ENCODE results near the gene HVCN1.
"Not testable (repeated sequence)": the region's sequence is repeated elsewhere in the genome, so short reads cannot be mapped to it uniquely, and the experiment has no call there.

HVCN1 gene

DNA sequence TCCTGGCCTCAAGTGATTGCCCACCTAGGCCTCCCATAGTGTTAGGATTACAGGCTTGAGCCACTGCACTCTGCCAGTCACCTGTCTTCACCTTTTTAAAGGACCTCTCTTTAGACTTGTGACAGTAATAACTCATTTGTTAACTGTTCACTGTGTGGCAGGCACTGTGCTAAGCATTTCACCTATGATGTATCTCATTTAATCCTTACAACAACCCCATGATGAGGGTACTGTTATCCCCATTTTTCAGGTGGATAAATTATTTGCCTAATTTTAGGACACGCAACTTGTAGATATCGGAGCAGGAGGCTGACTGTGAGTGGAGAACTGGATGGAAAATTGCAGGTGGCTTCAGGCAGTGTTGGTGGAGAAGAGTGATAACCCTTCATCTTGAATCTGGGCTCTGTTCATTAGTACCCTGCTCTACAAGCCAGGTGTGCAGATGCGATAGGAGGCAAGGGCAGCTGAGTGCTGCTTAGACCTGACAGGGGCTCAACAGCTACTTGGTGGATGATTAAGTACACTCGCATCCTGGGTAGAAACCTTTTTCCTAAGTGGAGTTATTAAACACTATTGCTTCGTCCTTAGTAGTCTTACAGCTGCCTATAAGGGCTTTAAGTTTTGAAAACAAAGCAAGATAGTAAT, 72.3 kb downstream of the HVCN1 start:
- TF ChIP-seq, protein P1, sequence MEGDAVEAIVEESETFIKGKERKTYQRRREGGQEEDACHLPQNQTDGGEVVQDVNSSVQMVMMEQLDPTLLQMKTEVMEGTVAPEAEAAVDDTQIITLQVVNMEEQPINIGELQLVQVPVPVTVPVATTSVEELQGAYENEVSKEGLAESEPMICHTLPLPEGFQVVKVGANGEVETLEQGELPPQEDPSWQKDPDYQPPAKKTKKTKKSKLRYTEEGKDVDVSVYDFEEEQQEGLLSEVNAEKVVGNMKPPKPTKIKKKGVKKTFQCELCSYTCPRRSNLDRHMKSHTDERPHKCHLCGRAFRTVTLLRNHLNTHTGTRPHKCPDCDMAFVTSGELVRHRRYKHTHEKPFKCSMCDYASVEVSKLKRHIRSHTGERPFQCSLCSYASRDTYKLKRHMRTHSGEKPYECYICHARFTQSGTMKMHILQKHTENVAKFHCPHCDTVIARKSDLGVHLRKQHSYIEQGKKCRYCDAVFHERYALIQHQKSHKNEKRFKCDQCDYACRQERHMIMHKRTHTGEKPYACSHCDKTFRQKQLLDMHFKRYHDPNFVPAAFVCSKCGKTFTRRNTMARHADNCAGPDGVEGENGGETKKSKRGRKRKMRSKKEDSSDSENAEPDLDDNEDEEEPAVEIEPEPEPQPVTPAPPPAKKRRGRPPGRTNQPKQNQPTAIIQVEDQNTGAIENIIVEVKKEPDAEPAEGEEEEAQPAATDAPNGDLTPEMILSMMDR (IDR thresholded peaks at IDR 0.05; ENCODE audit: insufficient read depth, low read depth, low read length, missing control alignments): no peak
- DNase-seq (ENCODE audit: low read depth): no peak
- no peak overlapping the region for H3K4me3 ChIP-seq (ENCODE audit: low read length)

DNA sequence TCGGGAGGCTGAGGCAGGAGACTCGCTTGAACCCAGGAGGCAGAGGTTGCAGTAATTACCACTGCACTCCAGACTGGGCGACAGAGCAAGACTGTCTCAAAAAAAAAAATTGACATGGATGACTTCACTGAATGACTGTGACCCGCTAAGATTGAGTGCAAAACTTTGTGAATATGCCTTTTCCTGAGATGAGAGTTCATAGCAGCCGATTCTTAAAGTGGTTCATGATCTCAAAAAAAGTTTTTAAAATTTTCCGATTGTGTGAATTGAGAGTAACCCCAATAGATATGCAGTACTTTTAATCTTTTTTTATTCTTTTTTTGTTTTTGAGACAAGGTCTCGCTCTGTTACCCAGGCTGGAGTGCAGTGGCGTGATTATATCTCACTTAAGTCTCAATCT, 73.7 kb downstream of the HVCN1 start:
- no peak for DNase-seq (ENCODE audit: low read depth)
- TF ChIP-seq, protein P1 (IDR thresholded peaks at IDR 0.05; ENCODE audit: insufficient read depth, low read depth, low read length, missing control alignments): no peak
- H3K4me3 ChIP-seq (ENCODE audit: low read length): no peak overlapping the region

DNA sequence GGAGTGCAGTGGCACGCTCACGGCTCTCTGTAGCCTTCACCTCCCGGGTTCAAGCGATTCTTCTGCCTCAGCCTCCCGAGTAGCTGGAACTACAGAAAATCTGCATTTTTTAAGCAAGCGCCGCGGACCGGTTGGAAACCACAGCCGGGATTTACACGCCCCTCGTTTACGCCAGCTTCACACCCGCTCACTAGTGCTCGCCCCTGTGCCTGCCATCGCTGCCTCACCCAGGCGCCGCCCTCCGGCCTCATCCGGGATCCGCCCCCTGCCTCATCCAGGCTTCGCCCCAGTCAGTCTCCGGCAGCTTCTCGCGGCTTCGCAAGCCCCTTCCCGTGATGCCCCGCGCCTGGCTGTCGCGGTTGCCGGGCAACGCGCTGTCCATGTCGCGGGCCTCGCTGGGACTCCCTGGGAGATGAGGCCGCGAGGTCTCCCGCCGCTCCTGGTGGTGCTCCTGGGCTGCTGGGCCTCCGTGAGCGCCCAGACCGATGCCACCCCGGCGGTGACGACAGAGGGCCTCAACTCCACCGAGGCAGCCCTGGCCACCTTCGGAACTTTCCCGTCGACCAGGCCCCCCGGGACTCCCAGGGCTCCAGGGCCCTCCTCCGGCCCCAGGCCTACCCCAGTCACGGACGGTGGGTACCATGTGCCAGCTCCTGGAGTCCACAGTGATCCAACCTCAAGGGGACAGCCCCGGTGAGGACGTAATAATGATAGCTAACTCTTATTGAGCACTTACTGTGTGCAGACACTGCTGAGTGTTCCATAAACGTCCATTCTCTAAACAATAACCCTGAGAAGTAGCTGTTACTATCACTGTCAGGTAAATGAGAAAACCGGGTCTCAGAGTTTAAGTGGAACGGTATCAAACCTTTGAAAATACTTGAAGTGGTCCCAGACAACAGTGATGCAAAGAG, 74.9 kb downstream of the HVCN1 start, which contains the start of gene TCTN1:
Gene TCTN1 (plus strand): TSS at position 359 of the 914 bp plus-strand sequence. CDS start 54 bp downstream, at position 413.
- peak; percentile 95 for DNase-seq (ENCODE audit: low read depth)
- TF ChIP-seq, protein P1 (IDR thresholded peaks at IDR 0.05; ENCODE audit: insufficient read depth, low read depth, low read length, missing control alignments): no peak
- H3K4me3 ChIP-seq (ENCODE audit: low read length): peak within 1 kb of the TSS; percentile 76

DNA sequence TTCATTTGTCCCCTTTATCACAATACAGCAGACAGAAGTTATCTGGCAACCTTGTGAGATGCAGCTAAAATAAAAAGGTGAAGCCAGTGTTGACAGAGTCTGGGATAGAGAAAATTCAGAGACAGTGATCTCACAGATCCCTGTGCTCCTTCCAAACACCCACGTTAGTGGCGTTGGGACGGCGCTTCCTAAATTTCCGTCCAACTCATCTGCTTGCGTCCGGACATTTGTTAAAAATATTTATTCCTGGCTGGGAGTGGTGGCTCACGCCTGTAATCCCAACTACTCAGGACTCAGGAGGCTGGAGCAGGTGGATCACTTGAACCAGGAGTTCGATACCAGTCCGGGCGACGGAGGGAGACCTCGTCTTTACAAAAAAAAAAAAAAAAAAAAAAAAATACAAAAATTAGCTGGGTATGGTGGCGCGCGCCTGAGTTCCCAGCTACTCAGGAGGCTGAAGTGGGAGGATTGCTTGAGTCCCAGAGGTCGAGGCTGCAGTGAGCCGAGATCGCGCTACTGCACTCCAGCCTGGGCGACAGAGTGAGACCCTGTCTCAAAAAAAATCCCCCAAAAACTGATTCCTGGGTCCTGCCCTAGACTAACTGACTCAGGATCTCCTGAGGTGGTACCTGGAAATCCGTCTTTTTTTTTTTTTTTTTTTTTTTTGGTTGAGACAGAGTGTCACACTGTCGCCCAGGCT, 75.7 kb downstream of the HVCN1 start:
- TF ChIP-seq, protein P1 (IDR thresholded peaks at IDR 0.05; ENCODE audit: insufficient read depth, low read depth, low read length, missing control alignments): no peak
- H3K4me3 ChIP-seq (ENCODE audit: low read length): peak overlapping the region; percentile 76

DNA sequence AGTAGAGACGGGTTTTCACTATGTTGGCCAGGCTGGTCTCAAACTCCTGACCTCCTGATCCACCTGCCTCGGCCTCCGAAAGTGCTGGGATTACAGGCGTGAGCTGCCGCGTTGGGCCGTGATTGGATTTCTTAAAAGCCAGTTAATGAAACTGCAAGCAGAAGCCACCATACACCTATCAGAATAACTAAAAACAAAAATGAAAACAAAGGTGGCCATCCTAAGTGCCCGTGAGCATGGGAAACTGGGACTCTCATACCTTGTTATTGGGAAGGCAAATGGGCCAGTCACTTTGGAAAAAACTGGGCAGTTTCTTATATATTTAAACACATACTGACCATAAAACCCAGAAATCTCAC, 82.7 kb downstream of the HVCN1 start:
- H3K4me3 ChIP-seq (ENCODE audit: low read length): no peak overlapping the region
- TF ChIP-seq, protein P1 (IDR thresholded peaks at IDR 0.05; ENCODE audit: insufficient read depth, low read depth, low read length, missing control alignments): no peak
- DNase-seq (ENCODE audit: low read depth): no peak

More for the DNA sequence above, 75.7 kb downstream of the HVCN1 start:
- no peak for DNase-seq (ENCODE audit: low read depth)

DNA sequence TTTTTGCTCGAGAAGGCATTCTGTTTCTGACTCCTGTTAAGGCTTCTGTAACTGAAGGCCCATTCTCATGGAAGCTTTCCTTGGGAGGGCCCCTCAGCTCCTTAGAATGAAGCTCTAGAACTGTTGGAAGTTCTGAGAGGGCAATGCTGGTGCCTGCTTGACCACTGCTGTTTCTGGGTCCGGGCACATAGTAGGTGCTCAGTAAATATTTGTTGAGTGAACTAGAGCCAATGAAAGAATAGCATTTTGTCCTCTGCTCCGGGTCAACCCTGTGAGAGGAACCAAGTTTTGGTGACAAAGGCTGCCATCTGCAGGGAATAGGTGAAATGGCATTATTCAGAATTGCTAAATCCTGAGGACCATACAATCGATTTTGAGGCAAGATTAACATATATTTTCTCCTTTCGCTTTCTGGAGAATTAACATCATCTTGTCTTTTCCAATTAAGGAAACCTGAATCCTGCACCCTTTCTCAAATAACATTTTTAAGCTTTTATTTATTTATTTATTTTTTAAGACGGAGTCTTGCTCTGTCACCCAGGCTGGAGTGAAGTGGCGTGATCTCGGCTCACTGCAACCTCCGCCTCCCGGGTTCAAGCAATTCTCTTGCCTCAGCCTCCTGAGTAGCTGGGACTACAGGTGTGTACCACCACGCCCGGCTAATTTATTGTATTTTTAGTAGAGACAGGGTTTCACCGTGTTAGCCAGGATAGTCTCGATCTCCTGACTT, 86.7 kb downstream of the HVCN1 start:
- not testable (repeated sequence) for H3K4me3 ChIP-seq (ENCODE audit: low read length)
- peak; percentile 62 for DNase-seq (ENCODE audit: low read depth)
- TF ChIP-seq, protein P1 (IDR thresholded peaks at IDR 0.05; ENCODE audit: insufficient read depth, low read depth, low read length, missing control alignments): peak; percentile 73

All from epithelial cell of esophagus (primary cell).